Neural crest cell (in vitro differentiated cells): Measurements from ENCODE around the gene PCK2. TPM values are rescaled to one million over a fixed set of nuclear protein-coding genes. Genes with fewer than 3 reads are reported as not detected.
A peak's percentile ranks its signal among the peaks of the same experiment; 100 is the strongest.

Experiments
- DNase-seq: peaks from one replicate; pipeline ENCODE4 v3.0.0; 2021; ENCODE audit warnings: low read depth, mixed read lengths, low spot score
- H3K27ac Mint-ChIP-seq: one replicate; pipeline ENCODE4 v1.8.0; 2021; ENCODE audit warnings: mild to moderate bottlenecking, mixed read lengths; ENCODE audit not compliant: unreplicated experiment
- H3K27me3 Mint-ChIP-seq: 2 replicates; pipeline ENCODE4 v1.8.0; 2021; ENCODE audit warnings: low read depth, mild to moderate bottlenecking, mixed read lengths
- H3K36me3 Mint-ChIP-seq: 2 replicates; pipeline ENCODE4 v1.8.0; 2021; ENCODE audit warnings: low read depth, mild to moderate bottlenecking, mixed read lengths
- H3K4me1 Mint-ChIP-seq: 2 replicates; pipeline ENCODE4 v1.8.0; 2021; ENCODE audit warnings: mixed read lengths
- H3K4me3 Mint-ChIP-seq: one replicate; pipeline ENCODE4 v1.8.0; 2021; ENCODE audit warnings: mild to moderate bottlenecking, mixed read lengths
- H3K9me3 Mint-ChIP-seq: 2 replicates; pipeline ENCODE4 v1.8.0; 2021; ENCODE audit warnings: mixed read lengths
- CTCF ChIP-seq: fragments of 200-600 bp; sonication (generic); conservative IDR thresholded peaks from 2 replicates; pipeline ENCODE4 v1.5.0; 2021; ENCODE audit warnings: antibody characterized with exemption, mild to moderate bottlenecking
- total RNA-seq: library from RNA; stranded (reverse); gene quantifications from 2 replicates; pipeline ENCODE4 v1.2.1, GENCODE V29; 2021

The PCK2 gene
- total RNA-seq, 1 donor from 2014 or later: 26.7 TPM

- peak overlapping the region; percentile 71 for H3K27ac Mint-ChIP-seq
- H3K9me3 Mint-ChIP-seq: no peaks in the 10 kb centered on the region
- H3K36me3 Mint-ChIP-seq: peaks cover 9% of the 10 kb centered on the region
Observed at GRCh38 chr14:24138396-24139271, 44.5 kb downstream of the PCK2 start.

GRCh38 chr14:24139272-24139934 lies 45.3 kb downstream of the PCK2 start:
- H3K27ac Mint-ChIP-seq: no peak overlapping the region
- peaks cover 9% of the 10 kb centered on the region for H3K36me3 Mint-ChIP-seq
- H3K9me3 Mint-ChIP-seq: no peaks in the 10 kb centered on the region
- DNase-seq: no peak
- no peaks in the 10 kb centered on the region for H3K27me3 Mint-ChIP-seq
- H3K4me3 Mint-ChIP-seq: peak overlapping the region; percentile 89
- no peak for TF ChIP-seq CTCF
- peaks cover 48% of the 10 kb centered on the region for H3K4me1 Mint-ChIP-seq

More at GRCh38 chr14:24138396-24139271, 44.5 kb downstream of the PCK2 start:
- Mint-ChIP-seq H3K4me1 (peaks cover 48% of the 10 kb centered on the region), H3K4me3 (peak overlapping the region; percentile 89), H3K27me3 (no peaks in the 10 kb centered on the region)
- TF ChIP-seq CTCF: no peak
- DNase-seq: no peak

- Mint-ChIP-seq H3K4me3 (peak within 1 kb of the TSS; percentile 86), H3K4me1 (peaks cover 53% of the 10 kb centered on the region), H3K27me3 (no peaks in the 10 kb centered on the region), H3K36me3 (peaks cover 9% of the 10 kb centered on the region), H3K27ac (peak within 1 kb of the TSS; percentile 90), H3K9me3 (no peaks in the 10 kb centered on the region)
- peak; percentile 56 for TF ChIP-seq CTCF
- DNase-seq: peak; percentile 97
Observed at GRCh38 chr14:24141097-24141880, 47.2 kb downstream of the PCK2 start, which contains the start of gene EMC9. EMC9 (minus strand) TSS chr14:24141591; CDS start chr14:24141304, 287 bp downstream.

- no peak for TF ChIP-seq CTCF
- peaks cover 49% of the 10 kb centered on the region for H3K4me1 Mint-ChIP-seq
- no peak overlapping the region for H3K27ac Mint-ChIP-seq
- DNase-seq: no peak
- peaks cover 5% of the 10 kb centered on the region for H3K36me3 Mint-ChIP-seq
- no peaks in the 10 kb centered on the region for H3K27me3 Mint-ChIP-seq
- peak overlapping the region; percentile 83 for H3K4me3 Mint-ChIP-seq
- no peaks in the 10 kb centered on the region for H3K9me3 Mint-ChIP-seq
Observed at GRCh38 chr14:24143511-24143910, 49.4 kb downstream of the PCK2 start.

GRCh38 chr14:24144451-24144850 lies 50.3 kb downstream of the PCK2 start:
- no peak for DNase-seq
- no peak for TF ChIP-seq CTCF
- Mint-ChIP-seq H3K27ac (no peak overlapping the region), H3K36me3 (no peaks in the 10 kb centered on the region), H3K9me3 (no peaks in the 10 kb centered on the region), H3K4me1 (peaks cover 45% of the 10 kb centered on the region), H3K4me3 (peak overlapping the region; percentile 99), H3K27me3 (no peaks in the 10 kb centered on the region)
